GM12878 (cell line): ENCODE data around the gene RAI2. TPM values are rescaled to one million over a fixed set of nuclear protein-coding genes. Genes with fewer than 3 reads are reported as not detected.

Experiments
- ATAC-seq: fragments of 200-7000 bp; cut with Tn5 transposase; 3 replicates; pipeline ENCODE4 v1.9.1; 2020; ENCODE audit warnings: mild to moderate bottlenecking, moderate library complexity
- BruUV-seq: library from RNA; stranded (reverse); fragments of 400-500 nt; replicated peaks from 2 replicates; lab custom pipeline; 2021; lab: Mats Ljungman, UMichigan
- CTCF ChIA-PET: fragments of 300-600 bp; sonication (Branson Sonifier 250); formaldehyde crosslinking; extraction: SDS; loops from one replicate; lab custom pipeline; 2021; ENCODE audit warnings: inconsistent platforms; lab: Yijun Ruan, JAX
- POLR2A ChIA-PET: fragments of 350-600 bp; formaldehyde crosslinking; extraction: SDS; loops from one replicate; lab custom pipeline; 2021; ENCODE audit warnings: inconsistent platforms; lab: Charles Lee
- RAD21 ChIA-PET: fragments of 300-600 bp; sonication (Branson Sonifier 250); formaldehyde crosslinking; loops from one replicate; lab custom pipeline; 2023; ENCODE audit warnings: antibody characterized with exemption; ENCODE audit not compliant: unreplicated experiment; lab: Charles Lee
- SMC1A ChIA-PET: fragments of 300-600 bp; sonication (Branson Sonifier 250); formaldehyde crosslinking; loops from one replicate; lab custom pipeline; 2023; ENCODE audit not compliant: unreplicated experiment, uncharacterized antibody; lab: Charles Lee
- DNase-seq: peaks from one replicate; pipeline ENCODE4 v3.0.0-alpha.2; 2011; ENCODE audit warnings: low read depth, low spot score
- FAIRE-seq: peaks from 3 replicates; lab custom pipeline; 2011; peaks lifted over from hg19 to GRCh38; lab: Jason Lieb, UNC
- H2AFZ ChIP-seq: 2 replicates; pipeline ENCODE4 v1.6.0; 2011; ENCODE audit warnings: low read depth, low read length, control low read depth; ENCODE audit not compliant: control insufficient read depth
- H3K27ac ChIP-seq: 2 replicates; pipeline ENCODE4 v1.5.1; 2011; ENCODE audit warnings: control low read depth; ENCODE audit not compliant: control insufficient read depth, insufficient read depth
- H3K27me3 ChIP-seq, 2 experiments: replicated peaks in 1 of 2; 2 replicates each; pipeline versions ENCODE4 v1.6.0 to v1.6.1; 2011; ENCODE audit warnings: low read length in 1 of 2; ENCODE audit not compliant: control insufficient read depth in 2 of 2, insufficient read depth in 2 of 2
- H3K36me3 ChIP-seq, 2 experiments: 2 replicates each; pipeline ENCODE4 v1.5.1; 2011; ENCODE audit warnings: low read length in 1 of 2; ENCODE audit not compliant: control insufficient read depth in 2 of 2, insufficient read depth in 2 of 2
- H3K4me1 ChIP-seq: 2 replicates; pipeline ENCODE4 v1.6.1; 2011; ENCODE audit warnings: mild to moderate bottlenecking, low read length, moderate library complexity, mixed read lengths; ENCODE audit not compliant: control insufficient read depth, insufficient read depth
- H3K4me2 ChIP-seq: 2 replicates; pipeline ENCODE4 v1.6.0; 2011; ENCODE audit warnings: control low read depth; ENCODE audit not compliant: control insufficient read depth, insufficient read depth
- H3K4me3 ChIP-seq: fragments of 200-600 bp; sonication (generic); 2 replicates; pipeline ENCODE4 v1.5.1; 2016
- H3K79me2 ChIP-seq: 2 replicates; pipeline ENCODE4 v1.6.0; 2011; ENCODE audit warnings: low read length; ENCODE audit not compliant: control insufficient read depth, insufficient read depth
- H3K9ac ChIP-seq: 2 replicates; pipeline ENCODE4 v1.8.0; 2011; ENCODE audit warnings: low read length, control low read depth, mixed read lengths; ENCODE audit not compliant: control insufficient read depth, insufficient read depth
- H3K9me3 ChIP-seq: replicated peaks from 3 replicates; pipeline ENCODE4 v1.5.1; 2011; ENCODE audit warnings: mild to moderate bottlenecking, low read length; ENCODE audit not compliant: control insufficient read depth, insufficient read depth
- H4K20me1 ChIP-seq: 2 replicates; pipeline ENCODE4 v1.6.0; 2011; ENCODE audit not compliant: control insufficient read depth, insufficient read depth
- BMI1 ChIP-seq: fragments of 450-650 bp; IDR thresholded peaks from 2 replicates; pipeline ENCODE4 v1.6.1; 2016; ENCODE audit warnings: mild to moderate bottlenecking, moderate library complexity, borderline replicate concordance
- CBX3 ChIP-seq: fragments of 200-600 bp; sonication (generic); IDR thresholded peaks from 2 replicates; pipeline ENCODE4 v1.6.1; 2016; ENCODE audit warnings: low read depth, borderline replicate concordance
- ESRRA ChIP-seq: IDR thresholded peaks from 2 replicates; pipeline ENCODE4 v1.6.1; 2012; ENCODE audit warnings: mild to moderate bottlenecking, low read length, improper control_type of control experiment
- FOS ChIP-seq: IDR thresholded peaks from 3 replicates; pipeline ENCODE4 v1.6.1; 2011; ENCODE audit warnings: borderline replicate concordance; ENCODE audit not compliant: insufficient read length; ENCODE audit errors: extremely low read depth
- MEF2B ChIP-seq: fragments of 450-650 bp; IDR thresholded peaks from 2 replicates; pipeline ENCODE4 v1.6.1; 2018; ENCODE audit warnings: mild to moderate bottlenecking, moderate library complexity; ENCODE audit not compliant: partially characterized antibody, poor library complexity, severe bottlenecking
- TARDBP ChIP-seq: IDR thresholded peaks from 2 replicates; pipeline ENCODE4 v1.6.1; 2016; ENCODE audit warnings: borderline replicate concordance
- TCF12 ChIP-seq: IDR thresholded peaks from 2 replicates; pipeline ENCODE4 v1.6.1; 2011; ENCODE audit warnings: low read depth, mild to moderate bottlenecking, low read length
- ZBTB33 ChIP-seq: fragments of 450-650 bp; IDR thresholded peaks from 2 replicates; pipeline ENCODE4 v1.6.1; 2017; ENCODE audit warnings: mild to moderate bottlenecking
- ZNF207 ChIP-seq: fragments of 450-650 bp; IDR thresholded peaks from 2 replicates; pipeline ENCODE4 v1.6.1; 2014; ENCODE audit warnings: antibody characterized with exemption, mild to moderate bottlenecking, borderline replicate concordance
- ZSCAN29 ChIP-seq: fragments of 450-650 bp; IDR thresholded peaks from 2 replicates; pipeline ENCODE4 v1.6.1; 2017; ENCODE audit warnings: mild to moderate bottlenecking, moderate library complexity
- WGBS: methylation state at CpG from one replicate; pipeline ENCODE4 v1.1.6; 2016; ENCODE audit warnings: low lambda C conversion rate; ENCODE audit not compliant: insufficient replicate concordance, insufficient coverage; ENCODE audit errors: missing lambda C conversion rate; 5-methylcytosine and 5-hydroxymethylcytosine counted together
- in situ Hi-C: fragments of 300-500 bp; cut with MboI; formaldehyde crosslinking; loops from 9 replicates; pipeline ENCODE4 v1.14.3; 2018; ENCODE audit warnings: mixed read lengths
- intact Hi-C: fragments of 100-400 bp; cut with micrococcal nuclease; formaldehyde crosslinking; loops from one replicate; pipeline ENCODE4 v1.14.2; 2022; ENCODE audit not compliant: unreplicated experiment
- polyA plus RNA-seq, 11 experiments: library from polyadenylated mRNA; depleted of rRNA in 4 of 11; unstranded in 6 of 11; stranded (reverse) in 5 of 11; fragments of >200 nt; fragmentation: Nextera tagmentation in 4 of 11; fragmentation: Illumina TruSeq in 1 of 11; extraction: Ambion mirVana in 4 of 11; extraction: Trizol in 1 of 11; gene quantifications; 1 replicate in 1 of 11; 2 replicates in 10 of 11; pipeline versions ENCODE4 v1.2.1 to v1.2.3, GENCODE V29; 2011 to 2016; ENCODE audit warnings: inconsistent platforms in 2 of 11, missing spikeins in 2 of 11, low read depth in 1 of 11
- total RNA-seq, 4 experiments: library from RNA; depleted of rRNA in 3 of 4; stranded (reverse); fragments of >200 nt in 3 of 4; fragmentation: Illumina TruSeq in 1 of 4; extraction: Trizol in 1 of 4; gene quantifications; 2 replicates each; pipeline versions ENCODE4 v1.2.1 to v1.2.3, GENCODE V29; 2013 to 2021

RAI2 gene
- total and polyA plus RNA-seq, 10 of the 15 experiments (the other 5 are each of a cell fraction or from before 2014, with no cell fraction given) = not detected

DNA sequence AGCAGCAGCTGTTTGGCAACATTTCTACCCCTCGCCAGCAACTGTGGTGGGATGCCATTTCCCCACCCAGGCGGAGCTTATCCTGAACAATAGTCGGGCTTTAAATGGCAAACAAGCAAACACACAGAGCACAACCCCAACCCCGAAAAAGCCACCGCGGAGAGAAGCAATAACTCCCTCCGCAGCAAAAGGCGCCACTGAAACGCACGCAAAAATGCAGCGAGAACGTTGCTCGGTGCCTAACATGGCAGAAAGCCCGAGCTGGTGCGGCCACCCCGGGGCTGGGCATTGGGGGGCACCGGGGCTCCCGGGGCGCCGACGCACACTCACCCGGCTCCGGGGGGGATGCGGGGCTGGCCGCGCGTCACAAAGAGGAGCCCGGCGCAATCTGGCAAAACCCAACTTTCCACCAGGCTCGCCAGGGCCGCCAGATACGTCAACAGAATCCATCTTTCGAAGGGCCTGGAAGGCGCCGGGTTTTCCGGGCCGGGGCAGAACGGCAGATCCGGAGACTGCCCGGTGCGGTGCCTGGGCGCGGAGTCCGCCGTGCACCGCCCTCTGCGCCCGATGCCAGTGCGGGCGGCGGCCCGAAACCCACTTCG lies 818 bp downstream of the RAI2 start:
- no peaks in the 10 kb centered on the region for H3K36me3 ChIP-seq
- H3K4me2 ChIP-seq = no peak overlapping the region
- ChIA-PET POLR2A (interaction anchor here (0.5 kb wide), 1 partner anchor 150 kb away, joined by 4 read pairs; no protein-coding TSS in a partner anchor), SMC1A (no interaction called here), RAD21 (no interaction called here), CTCF (no interaction called here)
- no peaks in the 10 kb centered on the region for H4K20me1 ChIP-seq
- no peak overlapping the region for H3K9ac ChIP-seq
- peaks cover 0 to 1% of the 10 kb centered on the region in 2 experiments; a peak in 3 of 4 replicates for H3K27me3 ChIP-seq
- no peaks in the 10 kb centered on the region for H3K9me3 ChIP-seq
- in situ Hi-C loops (no loop called here), intact Hi-C loops (no loop called here)
- H3K4me1 ChIP-seq = no peaks in the 10 kb centered on the region
- 53% methylated on average over 35 of the region's 53 CpGs for WGBS
- DNase-seq = no peak
- BruUV-seq = no TSS peak
- H3K4me3 ChIP-seq = no peak overlapping the region
- FAIRE-seq = no peak
- H3K27ac ChIP-seq = no peak overlapping the region
- ATAC-seq = no peak
- no peaks in the 10 kb centered on the region for H3K79me2 ChIP-seq
- no peak for TF ChIP-seq CBX3
- TF ChIP-seq TARDBP = no peak
- no peak for TF ChIP-seq FOS
- TF ChIP-seq ZNF207 = no peak
- TF ChIP-seq ESRRA = no peak
- TF ChIP-seq BMI1 = no peak
- TF ChIP-seq MEF2B = no peak
- no peak for TF ChIP-seq ZBTB33
- TF ChIP-seq ZSCAN29 = no peak
- no peak for TF ChIP-seq TCF12
- H2AFZ ChIP-seq = no peak overlapping the region
